Activated T-cell treated with anti-CD3 and anti-CD28 coated beads, Interleukin-2, amount 50 U/mL, for 4 hours (primary cell): ENCODE measurements around the gene PRSS12. TPM values are rescaled to one million over a fixed set of nuclear protein-coding genes. Genes with fewer than 3 reads are reported as not detected.
"Not testable (repeated sequence)": the region's sequence is repeated elsewhere in the genome, so short reads cannot be mapped to it uniquely, and the experiment has no call there.

Source experiments
- ATAC-seq, 2 donors: fragments of 200-7000 bp; cut with Tn5 transposase; one replicate each; pipeline ENCODE4 v1.10.0; 2021
- DNase-seq: peaks from one replicate; pipeline ENCODE4 v3.0.0-alpha.2; 2020
- H3K27me3 Mint-ChIP-seq: one replicate; pipeline ENCODE4 v1.8.0; 2021; ENCODE audit warnings: low read depth, mixed read lengths
- H3K36me3 Mint-ChIP-seq: one replicate; pipeline ENCODE4 v1.8.0; 2022; ENCODE audit warnings: mixed read lengths; ENCODE audit not compliant: insufficient read depth
- H3K4me1 Mint-ChIP-seq: one replicate; pipeline ENCODE4 v1.8.0; 2021; ENCODE audit warnings: low read depth, mixed read lengths
- H3K4me3 Mint-ChIP-seq: one replicate; pipeline ENCODE4 v1.8.0; 2021; ENCODE audit warnings: mild to moderate bottlenecking, moderate library complexity, mixed read lengths
- H3K9me3 Mint-ChIP-seq: one replicate; pipeline ENCODE4 v1.8.0; 2021; ENCODE audit warnings: mixed read lengths
- total RNA-seq, 3 donors: library from RNA; stranded (reverse); gene quantifications; one replicate each; pipeline ENCODE4 v1.2.1, GENCODE V29; 2021

The PRSS12 gene
- total RNA-seq, 3 donors from 2014 or later = 0.08 TPM; not detected in 2

- no peaks in the 10 kb centered on the region for H3K4me1 Mint-ChIP-seq
- H3K9me3 Mint-ChIP-seq = no peaks in the 10 kb centered on the region
- no peak for ATAC-seq
Measured at GRCh38 chr4:118318931-118319330, 33.9 kb downstream of the PRSS12 start.

GRCh38 chr4:118317691-118318090, 35.1 kb downstream of the PRSS12 start:
- Mint-ChIP-seq H3K9me3 (no peaks in the 10 kb centered on the region), H3K4me1 (no peaks in the 10 kb centered on the region), H3K27me3 (peaks cover 7% of the 10 kb centered on the region), H3K4me3 (no peak overlapping the region), H3K36me3 (no peaks in the 10 kb centered on the region)
- no peak for DNase-seq
- no peak for ATAC-seq

More at GRCh38 chr4:118318931-118319330, 33.9 kb downstream of the PRSS12 start:
- no peaks in the 10 kb centered on the region for H3K36me3 Mint-ChIP-seq
- no peak for DNase-seq
- peaks cover 7% of the 10 kb centered on the region for H3K27me3 Mint-ChIP-seq
- no peak overlapping the region for H3K4me3 Mint-ChIP-seq

- DNase-seq (no peak), ATAC-seq (no peak)
- Mint-ChIP-seq H3K27me3 (peaks cover 2% of the 10 kb centered on the region), H3K4me1 (no peaks in the 10 kb centered on the region), H3K9me3 (no peaks in the 10 kb centered on the region), H3K36me3 (no peaks in the 10 kb centered on the region), H3K4me3 (no peak overlapping the region)
Measured at GRCh38 chr4:118314221-118314620, 38.6 kb downstream of the PRSS12 start.

- no peaks in the 10 kb centered on the region for H3K4me1 Mint-ChIP-seq
- H3K36me3 Mint-ChIP-seq = no peaks in the 10 kb centered on the region
- H3K9me3 Mint-ChIP-seq = no peaks in the 10 kb centered on the region
- peaks cover 2% of the 10 kb centered on the region for H3K27me3 Mint-ChIP-seq
- DNase-seq (no peak), ATAC-seq (no peak)
- H3K4me3 Mint-ChIP-seq = no peak overlapping the region
Measured at GRCh38 chr4:118313098-118313497, 39.7 kb downstream of the PRSS12 start.

GRCh38 chr4:118308306-118309030, 44.3 kb downstream of the PRSS12 start:
- no peaks in the 10 kb centered on the region for H3K9me3 Mint-ChIP-seq
- peaks cover 16% of the 10 kb centered on the region for H3K27me3 Mint-ChIP-seq
- no peaks in the 10 kb centered on the region for H3K36me3 Mint-ChIP-seq
- ATAC-seq = no peak
- DNase-seq = no peak
- H3K4me3 Mint-ChIP-seq = no peak overlapping the region
- no peaks in the 10 kb centered on the region for H3K4me1 Mint-ChIP-seq

- ATAC-seq (no peak), DNase-seq (no peak)
- H3K27me3 Mint-ChIP-seq = peaks cover 16% of the 10 kb centered on the region
- no peaks in the 10 kb centered on the region for H3K4me1 Mint-ChIP-seq
- H3K4me3 Mint-ChIP-seq = no peak overlapping the region
- H3K9me3 Mint-ChIP-seq = no peaks in the 10 kb centered on the region
- H3K36me3 Mint-ChIP-seq = no peaks in the 10 kb centered on the region
Measured at GRCh38 chr4:118307643-118308042, 45.2 kb downstream of the PRSS12 start.

GRCh38 chr4:118299619-118300018, 53.2 kb downstream of the PRSS12 start:
- H3K9me3 Mint-ChIP-seq, H3K36me3 Mint-ChIP-seq, H3K4me3 Mint-ChIP-seq, H3K27me3 Mint-ChIP-seq, H3K4me1 Mint-ChIP-seq, ATAC-seq, DNase-seq: not testable (repeated sequence)

- Mint-ChIP-seq H3K27me3 (no peaks in the 10 kb centered on the region), H3K4me1 (no peaks in the 10 kb centered on the region), H3K9me3 (no peaks in the 10 kb centered on the region), H3K36me3 (peaks cover 2% of the 10 kb centered on the region), H3K4me3 (no peak overlapping the region)
- no peak for ATAC-seq
- no peak for DNase-seq
Measured at GRCh38 chr4:118296729-118297128, 56.1 kb downstream of the PRSS12 start.

- no peaks in the 10 kb centered on the region for H3K9me3 Mint-ChIP-seq
- DNase-seq = no peak
- ATAC-seq = no peak
- H3K36me3 Mint-ChIP-seq = peaks cover 11% of the 10 kb centered on the region
- no peaks in the 10 kb centered on the region for H3K27me3 Mint-ChIP-seq
- H3K4me1 Mint-ChIP-seq = no peaks in the 10 kb centered on the region
- no peak overlapping the region for H3K4me3 Mint-ChIP-seq
Measured at GRCh38 chr4:118290951-118291350, 61.9 kb downstream of the PRSS12 start.

GRCh38 chr4:118289794-118290193, 63.0 kb downstream of the PRSS12 start:
- Mint-ChIP-seq H3K36me3 (peaks cover 11% of the 10 kb centered on the region), H3K9me3 (no peaks in the 10 kb centered on the region), H3K4me3 (no peak overlapping the region), H3K27me3 (no peaks in the 10 kb centered on the region), H3K4me1 (no peaks in the 10 kb centered on the region)
- DNase-seq (no peak), ATAC-seq (no peak)

GRCh38 chr4:118287711-118288451, 64.9 kb downstream of the PRSS12 start:
- ATAC-seq = no peak
- Mint-ChIP-seq H3K9me3 (no peaks in the 10 kb centered on the region), H3K27me3 (no peaks in the 10 kb centered on the region)

GRCh38 chr4:118286685-118287084, 66.1 kb downstream of the PRSS12 start:
- DNase-seq (no peak), ATAC-seq (no peak)
- Mint-ChIP-seq H3K36me3 (peaks cover 22% of the 10 kb centered on the region), H3K9me3 (no peaks in the 10 kb centered on the region), H3K4me3 (no peak overlapping the region), H3K27me3 (no peaks in the 10 kb centered on the region), H3K4me1 (peaks cover 17% of the 10 kb centered on the region)

More at GRCh38 chr4:118287711-118288451, 64.9 kb downstream of the PRSS12 start:
- Mint-ChIP-seq H3K4me3 (no peak overlapping the region), H3K4me1 (peaks cover 9% of the 10 kb centered on the region), H3K36me3 (peaks cover 15% of the 10 kb centered on the region)
- DNase-seq = no peak

GRCh38 chr4:118285931-118286330, 66.9 kb downstream of the PRSS12 start:
- no peaks in the 10 kb centered on the region for H3K9me3 Mint-ChIP-seq
- H3K4me1 Mint-ChIP-seq = peaks cover 25% of the 10 kb centered on the region
- H3K36me3 Mint-ChIP-seq = peaks cover 26% of the 10 kb centered on the region
- no peak overlapping the region for H3K4me3 Mint-ChIP-seq
- DNase-seq (no peak), ATAC-seq (no peak)
- no peaks in the 10 kb centered on the region for H3K27me3 Mint-ChIP-seq

- Mint-ChIP-seq H3K4me3 (no peak overlapping the region), H3K4me1 (peaks cover 31% of the 10 kb centered on the region), H3K9me3 (no peaks in the 10 kb centered on the region), H3K27me3 (no peaks in the 10 kb centered on the region), H3K36me3 (peaks cover 39% of the 10 kb centered on the region)
- no peak for ATAC-seq
- DNase-seq = no peak
Measured at GRCh38 chr4:118284169-118284568, 68.6 kb downstream of the PRSS12 start.

- Mint-ChIP-seq H3K4me3 (peak overlapping the region; percentile 27), H3K9me3 (no peaks in the 10 kb centered on the region), H3K27me3 (no peaks in the 10 kb centered on the region), H3K36me3 (peaks cover 45% of the 10 kb centered on the region), H3K4me1 (peaks cover 38% of the 10 kb centered on the region)
- DNase-seq = no peak
- no peak for ATAC-seq
Measured at GRCh38 chr4:118282692-118283091, 70.1 kb downstream of the PRSS12 start.
